ENCODE results near the gene GLG1.

The GLG1 gene

DNA sequence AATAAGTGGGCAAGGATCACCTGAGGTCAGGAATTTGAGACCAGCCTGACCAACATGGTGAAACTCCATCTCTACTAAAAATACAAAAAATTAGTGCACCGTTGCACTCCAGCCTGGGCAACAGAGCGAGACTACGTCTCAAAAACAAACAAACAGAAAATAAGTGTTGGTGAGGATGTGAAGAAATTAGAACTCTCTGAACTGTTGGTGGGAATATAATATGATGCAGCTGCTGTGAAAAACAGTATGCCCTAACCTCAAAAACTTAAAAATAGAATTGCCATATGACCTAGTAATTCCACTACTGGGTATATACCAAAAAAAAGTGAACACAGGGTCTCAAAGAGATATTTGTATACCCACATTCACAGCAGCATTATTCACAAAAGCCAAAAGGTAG lies 26.1 kb downstream of the GLG1 start:
- no peak overlapping the region for H3K27ac ChIP-seq (replicated peaks)
- DNase-seq (ENCODE audit: low read depth in 1 of 2, low spot score in 1 of 2) = no peak
- no peak overlapping the region for H3K4me3 ChIP-seq (replicated peaks; ENCODE audit: insufficient read depth, low read length)
- H3K27me3 ChIP-seq (ENCODE audit: insufficient read depth, poor library complexity, severe bottlenecking) = no peaks in the 10 kb centered on the region
- TF ChIP-seq POLR2AphosphoS5 (IDR thresholded peaks at IDR 0.05; ENCODE audit: low read depth) (no peak), SPI1 (IDR thresholded peaks at IDR 0.05; ENCODE audit: borderline replicate concordance, low read depth) (no peak)
- TF ChIP-seq, protein P1, sequence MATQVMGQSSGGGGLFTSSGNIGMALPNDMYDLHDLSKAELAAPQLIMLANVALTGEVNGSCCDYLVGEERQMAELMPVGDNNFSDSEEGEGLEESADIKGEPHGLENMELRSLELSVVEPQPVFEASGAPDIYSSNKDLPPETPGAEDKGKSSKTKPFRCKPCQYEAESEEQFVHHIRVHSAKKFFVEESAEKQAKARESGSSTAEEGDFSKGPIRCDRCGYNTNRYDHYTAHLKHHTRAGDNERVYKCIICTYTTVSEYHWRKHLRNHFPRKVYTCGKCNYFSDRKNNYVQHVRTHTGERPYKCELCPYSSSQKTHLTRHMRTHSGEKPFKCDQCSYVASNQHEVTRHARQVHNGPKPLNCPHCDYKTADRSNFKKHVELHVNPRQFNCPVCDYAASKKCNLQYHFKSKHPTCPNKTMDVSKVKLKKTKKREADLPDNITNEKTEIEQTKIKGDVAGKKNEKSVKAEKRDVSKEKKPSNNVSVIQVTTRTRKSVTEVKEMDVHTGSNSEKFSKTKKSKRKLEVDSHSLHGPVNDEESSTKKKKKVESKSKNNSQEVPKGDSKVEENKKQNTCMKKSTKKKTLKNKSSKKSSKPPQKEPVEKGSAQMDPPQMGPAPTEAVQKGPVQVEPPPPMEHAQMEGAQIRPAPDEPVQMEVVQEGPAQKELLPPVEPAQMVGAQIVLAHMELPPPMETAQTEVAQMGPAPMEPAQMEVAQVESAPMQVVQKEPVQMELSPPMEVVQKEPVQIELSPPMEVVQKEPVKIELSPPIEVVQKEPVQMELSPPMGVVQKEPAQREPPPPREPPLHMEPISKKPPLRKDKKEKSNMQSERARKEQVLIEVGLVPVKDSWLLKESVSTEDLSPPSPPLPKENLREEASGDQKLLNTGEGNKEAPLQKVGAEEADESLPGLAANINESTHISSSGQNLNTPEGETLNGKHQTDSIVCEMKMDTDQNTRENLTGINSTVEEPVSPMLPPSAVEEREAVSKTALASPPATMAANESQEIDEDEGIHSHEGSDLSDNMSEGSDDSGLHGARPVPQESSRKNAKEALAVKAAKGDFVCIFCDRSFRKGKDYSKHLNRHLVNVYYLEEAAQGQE (IDR thresholded peaks at IDR 0.05; ENCODE audit: insufficient replicate concordance, low read depth) = no peak
- TF ChIP-seq, protein P2, sequence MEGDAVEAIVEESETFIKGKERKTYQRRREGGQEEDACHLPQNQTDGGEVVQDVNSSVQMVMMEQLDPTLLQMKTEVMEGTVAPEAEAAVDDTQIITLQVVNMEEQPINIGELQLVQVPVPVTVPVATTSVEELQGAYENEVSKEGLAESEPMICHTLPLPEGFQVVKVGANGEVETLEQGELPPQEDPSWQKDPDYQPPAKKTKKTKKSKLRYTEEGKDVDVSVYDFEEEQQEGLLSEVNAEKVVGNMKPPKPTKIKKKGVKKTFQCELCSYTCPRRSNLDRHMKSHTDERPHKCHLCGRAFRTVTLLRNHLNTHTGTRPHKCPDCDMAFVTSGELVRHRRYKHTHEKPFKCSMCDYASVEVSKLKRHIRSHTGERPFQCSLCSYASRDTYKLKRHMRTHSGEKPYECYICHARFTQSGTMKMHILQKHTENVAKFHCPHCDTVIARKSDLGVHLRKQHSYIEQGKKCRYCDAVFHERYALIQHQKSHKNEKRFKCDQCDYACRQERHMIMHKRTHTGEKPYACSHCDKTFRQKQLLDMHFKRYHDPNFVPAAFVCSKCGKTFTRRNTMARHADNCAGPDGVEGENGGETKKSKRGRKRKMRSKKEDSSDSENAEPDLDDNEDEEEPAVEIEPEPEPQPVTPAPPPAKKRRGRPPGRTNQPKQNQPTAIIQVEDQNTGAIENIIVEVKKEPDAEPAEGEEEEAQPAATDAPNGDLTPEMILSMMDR (IDR thresholded peaks at IDR 0.05; ENCODE audit: insufficient read depth, low read length) = no peak

DNA sequence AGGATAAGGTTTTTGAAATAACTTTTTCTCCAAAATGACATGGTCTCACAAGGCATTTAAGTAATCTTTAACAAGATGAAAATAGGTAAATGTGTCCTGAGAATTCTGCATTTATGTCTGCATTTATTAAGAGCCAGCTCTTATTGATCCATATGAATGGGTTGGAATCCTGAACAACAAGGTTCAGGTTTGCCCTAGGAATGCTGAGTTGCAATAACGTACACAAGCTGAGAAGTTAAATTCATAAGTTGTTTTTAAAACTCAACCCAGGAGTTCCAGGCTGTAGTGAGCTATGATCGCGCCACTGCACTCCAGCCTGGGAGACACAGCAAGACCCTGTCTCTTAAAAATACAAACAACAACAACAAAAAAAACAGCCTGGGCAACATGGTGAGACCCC lies 28.1 kb downstream of the GLG1 start:
- no peak for DNase-seq (ENCODE audit: low read depth in 1 of 2, low spot score in 1 of 2)
- Histone ChIP-seq H3K27ac (replicated peaks) (no peak overlapping the region), H3K4me3 (replicated peaks; ENCODE audit: insufficient read depth, low read length) (no peak overlapping the region), H3K27me3 (ENCODE audit: insufficient read depth, poor library complexity, severe bottlenecking) (no peaks in the 10 kb centered on the region)
- no peak for TF ChIP-seq SPI1 (IDR thresholded peaks at IDR 0.05; ENCODE audit: borderline replicate concordance, low read depth)
- TF ChIP-seq, protein P2 (IDR thresholded peaks at IDR 0.05; ENCODE audit: insufficient read depth, low read length) = no peak
- TF ChIP-seq, protein P1 (IDR thresholded peaks at IDR 0.05; ENCODE audit: insufficient replicate concordance, low read depth) = no peak
- TF ChIP-seq GABPA (IDR thresholded peaks at IDR 0.05; ENCODE audit: low read depth) = no peak
- TF ChIP-seq POLR2AphosphoS5 (IDR thresholded peaks at IDR 0.05; ENCODE audit: low read depth) = no peak

DNA sequence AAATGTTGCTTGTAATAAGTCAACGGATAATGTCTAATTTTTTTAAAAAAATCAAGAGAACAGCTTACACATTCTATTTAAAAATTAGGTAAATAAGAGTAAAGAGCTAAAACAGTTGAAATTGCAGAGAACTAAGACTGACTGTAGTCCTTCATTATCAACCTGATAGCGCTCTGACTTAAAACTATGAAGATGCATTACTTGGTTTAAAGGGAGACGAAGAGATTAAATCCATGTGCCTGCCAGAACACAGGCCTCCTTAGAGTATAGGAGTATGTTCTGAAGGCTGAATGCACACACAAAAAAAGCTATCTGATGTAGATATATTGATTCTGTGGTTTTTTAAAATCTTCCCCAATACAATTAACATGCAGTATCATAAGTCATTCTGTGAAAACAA lies 28.5 kb downstream of the GLG1 start:
- no peak overlapping the region for H3K27ac ChIP-seq (replicated peaks)
- TF ChIP-seq, protein P2 (IDR thresholded peaks at IDR 0.05; ENCODE audit: insufficient read depth, low read length) = no peak
- TF ChIP-seq POLR2AphosphoS5 (IDR thresholded peaks at IDR 0.05; ENCODE audit: low read depth) (no peak), GABPA (IDR thresholded peaks at IDR 0.05; ENCODE audit: low read depth) (no peak), SPI1 (IDR thresholded peaks at IDR 0.05; ENCODE audit: borderline replicate concordance, low read depth) (no peak)
- TF ChIP-seq, protein P1 (IDR thresholded peaks at IDR 0.05; ENCODE audit: insufficient replicate concordance, low read depth) = no peak
- no peaks in the 10 kb centered on the region for H3K27me3 ChIP-seq (ENCODE audit: insufficient read depth, poor library complexity, severe bottlenecking)
- DNase-seq (ENCODE audit: low read depth in 1 of 2, low spot score in 1 of 2) = no peak
- no peak overlapping the region for H3K4me3 ChIP-seq (replicated peaks; ENCODE audit: insufficient read depth, low read length)
